ENCODE measurements around the gene PSMD6. TPM values are rescaled to one million over a fixed set of nuclear protein-coding genes. Genes with fewer than 3 reads are reported as not detected.

PSMD6 gene
- polyA plus RNA-seq, 3 donors = 111 to 115 (median 113) TPM

DNA sequence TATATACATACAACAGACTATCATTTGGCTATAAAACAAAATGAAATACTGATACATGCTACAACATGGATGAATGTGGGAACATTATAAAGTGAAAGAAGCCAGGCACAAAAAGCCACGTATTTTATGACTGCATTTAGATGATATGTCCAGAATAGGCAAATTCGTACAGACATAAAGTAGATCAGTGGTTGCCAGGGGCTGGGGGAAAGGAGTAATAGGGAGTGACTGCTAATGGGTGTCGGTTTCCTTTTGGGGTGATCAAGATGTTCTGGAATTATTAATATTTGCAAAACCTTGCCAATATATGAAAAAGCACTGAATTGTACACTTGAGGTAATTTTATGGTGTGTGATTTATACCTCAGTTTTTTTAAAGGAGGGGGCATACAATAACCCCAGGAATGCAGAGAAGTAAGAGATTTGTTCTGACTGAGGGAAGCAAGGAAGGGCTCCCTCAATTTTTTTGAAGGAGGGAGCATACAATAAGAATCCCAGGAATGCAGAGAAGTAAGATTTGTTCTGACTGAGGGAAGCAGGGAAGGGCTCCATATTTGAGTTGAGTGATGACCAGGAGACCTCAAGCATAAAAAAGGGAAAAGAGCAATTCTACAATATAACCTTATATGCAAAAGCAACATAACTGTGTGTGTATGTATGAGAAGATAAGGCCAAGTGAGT, 6.2 kb downstream of the PSMD6 start:
- no peak for DNase-seq

DNA sequence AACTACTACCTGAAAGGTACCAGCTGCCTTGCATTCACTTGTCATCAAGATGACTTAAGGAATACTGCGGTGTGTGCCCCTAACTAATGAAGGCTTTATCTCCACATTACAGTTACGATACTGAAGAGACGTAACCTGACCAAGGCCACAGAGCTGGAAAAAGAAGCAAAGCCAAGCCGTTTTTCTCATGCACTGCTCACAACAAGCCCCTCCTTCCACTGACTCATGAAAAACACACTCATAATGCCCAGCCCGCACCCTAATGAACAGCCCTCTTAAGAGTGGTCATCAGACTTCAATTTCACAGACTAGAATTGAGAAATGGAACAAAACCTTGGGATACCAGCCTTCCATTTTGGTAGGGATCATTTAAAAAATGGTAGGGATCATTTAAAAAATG, 11.6 kb downstream of the PSMD6 start:
- no peak for DNase-seq

DNA sequence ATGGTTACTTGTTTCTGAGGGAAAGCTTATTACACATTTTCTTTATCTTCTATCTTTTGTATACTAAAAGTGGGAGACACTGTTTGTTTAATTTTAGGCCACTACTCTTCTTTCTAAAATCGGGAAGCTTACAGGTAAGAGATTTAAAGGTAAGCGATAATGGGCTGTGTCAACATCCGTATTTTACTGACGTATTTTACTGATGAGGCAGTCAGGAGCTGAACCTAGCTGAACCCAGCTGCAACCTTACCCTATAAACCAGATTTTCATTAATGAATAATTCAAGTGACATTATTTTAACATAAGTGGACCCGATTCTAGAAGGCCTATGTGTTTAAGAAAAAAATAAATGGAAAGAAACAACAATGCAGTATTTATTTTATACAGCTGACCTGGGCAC, 13.1 kb downstream of the PSMD6 start:
- no peak for DNase-seq

DNA sequence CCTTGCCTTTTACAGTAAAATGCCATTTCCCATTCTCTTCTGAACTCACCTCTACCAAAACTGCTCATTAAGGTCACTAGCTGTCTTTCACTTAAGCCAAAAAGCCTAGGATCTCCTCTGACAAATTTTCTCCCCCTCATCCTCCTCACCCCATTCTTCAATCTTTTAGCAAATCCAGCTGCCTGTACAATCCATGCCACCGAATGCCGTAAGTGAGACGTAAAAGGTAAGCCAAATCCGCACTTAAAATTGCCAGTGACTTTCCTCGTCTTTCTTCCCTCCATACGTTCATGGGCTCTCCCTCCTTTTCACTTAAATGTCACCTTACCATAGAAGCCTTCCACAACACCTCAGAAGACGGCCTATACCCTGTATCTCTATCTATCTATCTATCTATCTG, 13.8 kb downstream of the PSMD6 start:
- no peak for DNase-seq

DNA sequence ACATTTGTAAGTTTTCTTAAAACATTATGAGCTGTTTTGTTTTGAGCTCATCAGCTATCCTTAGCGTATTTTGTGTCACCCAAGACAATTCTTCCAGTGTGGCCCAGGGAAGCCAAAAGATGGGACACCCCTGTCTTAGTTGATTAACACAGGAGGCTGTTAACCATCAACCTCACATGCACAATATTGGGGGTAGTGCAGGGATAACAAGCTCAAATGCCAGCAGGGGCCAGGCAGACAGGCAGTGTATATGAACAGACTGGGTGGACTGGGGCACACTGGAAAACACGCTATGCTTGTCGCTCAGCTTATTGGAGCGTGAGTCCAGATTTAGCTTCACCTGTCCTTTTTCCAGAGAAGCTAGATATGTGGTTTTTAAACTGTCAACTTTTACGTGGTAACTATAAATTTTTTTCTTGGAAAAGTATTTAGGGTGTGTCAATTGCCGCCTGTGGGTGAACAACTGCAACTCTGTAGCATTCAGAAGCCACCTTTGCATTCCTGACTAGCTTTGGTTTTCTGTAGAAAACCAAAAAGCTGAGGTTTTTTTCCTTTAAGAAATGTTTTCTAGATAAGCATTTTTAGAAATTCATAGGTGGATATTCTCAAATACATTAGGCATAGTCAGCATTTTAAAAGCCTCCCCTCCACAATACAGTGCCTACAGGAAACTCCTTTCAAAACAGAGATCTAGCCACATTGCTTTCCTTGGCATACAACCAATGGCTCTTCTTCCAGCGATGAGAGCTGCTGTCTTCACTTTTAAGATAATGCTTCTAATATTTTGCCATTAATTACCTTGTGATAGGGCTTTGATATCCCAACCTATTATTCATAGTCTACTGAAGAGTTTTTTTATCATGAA, 14.6 kb downstream of the PSMD6 start:
- no peak for DNase-seq

DNA sequence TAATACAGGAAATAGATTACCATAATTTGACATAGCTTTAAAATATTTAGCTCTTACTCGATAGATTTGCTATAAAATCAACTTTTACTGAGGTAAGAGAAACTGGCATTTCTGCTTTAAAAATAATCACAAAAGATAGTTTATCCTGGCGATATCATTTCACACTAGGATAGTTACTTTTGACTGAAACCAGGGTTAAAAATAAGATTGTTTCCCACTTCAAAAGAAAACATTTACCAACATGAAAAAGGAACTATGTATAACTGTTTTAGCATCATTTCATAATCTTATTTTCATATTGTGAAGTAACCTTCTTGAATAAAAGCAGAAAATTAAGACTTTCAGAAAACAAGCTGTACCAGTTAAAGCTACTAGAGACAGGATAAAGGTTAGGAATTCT, 15.3 kb downstream of the PSMD6 start:
- no peak for DNase-seq

DNA sequence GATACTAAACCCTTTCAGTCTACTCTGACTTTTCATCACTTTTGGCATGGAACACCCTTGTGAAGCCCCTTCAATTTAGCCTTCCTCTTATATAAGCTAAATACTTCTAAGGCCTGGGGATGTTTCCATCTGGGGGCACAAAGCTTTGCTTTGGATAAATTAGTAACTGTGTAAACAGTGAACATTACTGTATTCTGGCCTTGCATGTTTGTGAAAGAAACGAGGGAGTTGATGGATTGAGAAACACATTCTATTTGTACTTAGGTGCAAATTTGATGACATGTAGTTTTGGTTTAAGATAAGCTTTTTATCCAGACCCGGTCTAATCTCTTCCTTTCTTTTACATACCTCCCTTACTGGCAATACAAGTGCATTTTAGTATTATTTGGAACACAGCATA, 19.7 kb downstream of the PSMD6 start:
- no peak for DNase-seq

DNA sequence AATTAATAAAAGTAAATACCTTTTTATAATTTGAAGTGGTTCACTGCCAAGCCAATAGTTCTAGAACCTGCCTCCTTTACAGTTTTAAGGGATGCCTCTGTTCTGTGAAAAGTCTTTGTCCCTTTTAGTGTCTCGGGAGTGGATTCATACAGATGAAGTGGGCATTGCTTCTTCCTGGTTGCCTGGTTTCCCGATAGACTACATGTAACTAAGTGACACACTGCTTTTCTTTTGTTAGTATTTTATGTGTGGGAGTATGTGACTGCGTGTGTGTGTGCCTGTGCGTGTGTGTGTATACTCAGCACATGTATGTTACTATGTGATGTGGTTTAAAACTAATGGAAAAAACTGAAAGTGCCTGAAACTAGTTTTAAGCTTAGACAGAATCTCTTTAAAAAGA, 21.1 kb downstream of the PSMD6 start:
- no peak for DNase-seq

DNA sequence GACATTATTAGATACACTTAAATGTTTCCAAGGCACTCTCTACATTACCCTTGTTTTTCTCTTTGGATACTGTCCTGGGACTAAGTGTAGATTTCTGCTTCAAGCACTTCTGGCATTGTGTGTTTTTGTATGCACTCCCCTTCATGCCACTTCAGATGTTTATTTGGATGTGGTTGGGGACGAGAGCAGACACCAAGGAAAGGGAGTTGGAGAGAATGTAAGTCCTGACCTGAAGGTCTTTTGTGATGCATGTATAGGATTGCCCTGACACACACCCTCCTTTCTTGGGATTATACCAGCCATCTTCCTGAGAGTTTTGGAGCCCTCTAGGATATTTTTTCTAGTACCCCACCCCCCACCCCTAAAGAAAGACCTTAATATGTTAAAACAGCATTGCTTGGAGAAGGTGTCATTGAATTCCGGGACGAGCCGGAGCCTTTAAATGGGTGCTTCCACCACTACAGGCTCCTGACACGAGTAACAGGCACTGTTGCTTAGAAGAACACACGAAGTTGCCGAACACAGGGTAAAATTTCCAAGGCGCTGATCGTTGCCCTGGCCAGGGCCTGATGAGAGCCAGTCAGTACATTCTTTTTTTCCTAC, 22.7 kb downstream of the PSMD6 start:
- no peak for DNase-seq

DNA sequence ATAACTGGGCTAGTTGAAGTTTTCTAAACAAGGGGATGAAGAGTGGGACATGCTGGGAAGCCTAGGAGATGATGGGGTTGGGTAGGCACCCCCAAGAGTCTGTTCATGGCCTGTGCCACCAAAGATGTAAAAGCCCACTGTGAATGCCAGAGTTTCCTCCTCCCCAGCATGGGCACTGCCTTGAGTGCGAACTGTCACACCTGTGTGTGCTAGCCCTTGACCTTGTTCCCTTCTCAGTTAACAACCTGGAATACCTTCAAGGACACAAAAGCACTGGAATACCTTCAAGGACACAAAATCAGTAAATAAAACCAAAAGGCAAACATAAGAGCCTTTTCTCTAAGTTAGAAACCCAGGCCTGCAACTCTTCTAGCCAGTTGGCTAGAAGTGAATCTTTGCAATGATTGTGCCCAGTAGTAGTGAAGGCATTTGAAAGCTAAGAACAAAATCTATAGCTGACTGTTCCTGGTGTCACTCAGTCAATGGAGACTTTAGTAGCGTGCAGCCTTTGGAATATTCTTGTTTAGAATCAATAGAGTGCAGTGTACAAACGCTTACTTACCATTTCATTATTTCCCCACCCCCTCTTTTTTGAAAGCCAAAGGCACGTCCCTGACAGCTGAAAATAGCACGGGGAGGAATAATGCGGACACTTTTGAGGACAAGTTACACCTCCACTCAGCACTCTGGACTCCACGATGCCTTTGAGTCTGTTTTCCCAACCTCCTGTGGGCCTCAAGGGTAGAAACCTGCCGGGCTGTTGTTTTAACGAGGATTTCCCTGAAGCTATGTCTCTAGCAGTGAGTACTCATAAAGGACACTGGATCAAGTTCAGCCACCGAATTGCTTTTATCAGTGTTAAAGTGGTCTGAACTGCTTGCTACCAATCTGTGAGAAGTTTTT, 24.2 kb downstream of the PSMD6 start:
- no peak for DNase-seq

DNA sequence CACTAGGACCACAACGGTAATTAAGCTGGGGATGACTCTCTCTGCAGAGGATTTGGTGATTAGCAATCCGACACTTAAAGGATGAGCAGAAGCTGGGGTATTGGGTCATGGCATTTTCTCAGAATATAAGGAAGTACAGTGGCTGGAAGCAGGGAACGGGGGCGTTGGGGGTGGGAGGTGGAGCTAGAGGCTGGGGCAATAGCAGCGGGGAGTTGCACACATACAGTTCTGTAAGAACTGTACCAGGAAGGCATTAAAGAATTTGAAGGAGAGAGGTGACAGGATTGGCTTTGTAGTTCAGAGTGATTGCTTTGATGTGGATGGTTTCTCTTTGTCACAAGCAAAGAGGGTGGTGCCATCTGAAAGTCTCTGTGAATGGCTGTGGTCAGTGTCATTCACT, 28.2 kb downstream of the PSMD6 start:
- no peak for DNase-seq

DNA sequence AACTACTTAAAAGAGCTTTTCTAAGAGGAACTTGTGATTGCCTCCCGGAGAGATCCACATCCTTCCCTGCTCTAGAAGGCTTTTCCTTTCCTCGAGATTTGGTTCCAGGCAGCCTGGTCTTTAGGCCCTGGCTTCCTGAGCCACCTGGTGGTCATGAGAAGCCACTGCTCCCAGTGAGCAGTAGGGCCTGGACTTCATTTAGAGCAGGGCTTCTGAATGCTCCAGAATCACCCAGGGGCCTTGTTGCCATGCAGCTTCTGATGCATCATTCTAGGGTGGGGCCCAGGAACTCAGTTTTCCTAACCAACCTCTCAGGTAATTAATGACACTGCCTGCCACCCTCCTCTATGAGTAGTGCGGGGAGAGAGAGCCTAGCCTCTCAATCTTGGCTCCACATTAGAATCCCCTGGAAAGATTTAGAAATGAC, 29.6 kb downstream of the PSMD6 start:
- peak; percentile 69 for DNase-seq

DNA sequence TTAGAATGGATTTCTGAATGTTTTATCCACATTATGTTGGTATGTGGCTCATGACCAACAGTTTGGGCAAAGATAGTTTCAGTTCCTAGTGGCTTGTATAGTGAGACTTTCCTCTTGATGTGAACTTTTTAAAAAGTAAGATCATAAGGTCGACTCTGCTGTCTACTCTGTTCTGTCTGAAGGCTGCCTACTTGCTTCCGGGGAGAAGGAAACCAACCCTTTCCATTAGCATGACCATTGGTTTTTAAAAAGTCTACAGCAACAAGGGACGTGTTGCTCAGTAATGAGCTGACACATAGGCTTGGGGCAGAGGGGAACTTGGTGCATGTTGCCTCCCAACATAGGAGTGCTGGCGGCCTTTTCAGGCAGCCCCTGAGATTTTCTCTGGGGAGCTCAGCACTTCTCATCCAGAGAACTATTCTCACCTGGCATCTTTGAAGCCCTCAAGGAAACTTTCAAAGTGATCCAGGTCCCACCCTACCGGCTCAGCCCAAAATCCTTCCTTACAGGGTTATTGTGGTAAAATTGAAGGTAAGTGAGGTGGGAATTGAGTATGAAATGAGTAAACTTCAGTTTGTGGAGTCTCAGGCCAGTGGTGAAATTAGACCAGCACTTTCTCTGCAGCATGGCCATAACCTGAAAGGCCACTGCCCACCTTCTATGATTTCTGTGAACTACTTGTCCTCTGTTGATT, 30.6 kb downstream of the PSMD6 start:
- no peak for DNase-seq

DNA sequence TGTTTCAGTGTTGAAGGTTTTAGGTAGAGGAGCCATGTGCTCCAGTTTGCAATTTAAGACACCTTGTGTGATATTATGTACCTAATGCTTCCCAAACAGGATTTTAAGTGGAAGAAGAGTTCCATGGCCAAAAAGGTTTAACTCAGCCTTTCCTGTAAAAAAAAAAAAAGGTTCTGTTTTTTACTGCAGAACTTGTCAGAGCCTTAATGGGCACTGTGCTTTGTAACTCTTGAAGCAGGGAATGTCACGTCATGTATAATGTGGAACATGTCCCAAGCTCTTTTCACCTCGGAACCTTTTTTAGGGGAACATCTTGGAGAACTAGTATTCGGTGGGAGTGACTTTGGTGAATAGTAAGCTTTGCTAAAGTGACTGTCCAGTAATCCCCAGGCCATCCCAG, 31.6 kb downstream of the PSMD6 start:
- no peak for DNase-seq

DNA sequence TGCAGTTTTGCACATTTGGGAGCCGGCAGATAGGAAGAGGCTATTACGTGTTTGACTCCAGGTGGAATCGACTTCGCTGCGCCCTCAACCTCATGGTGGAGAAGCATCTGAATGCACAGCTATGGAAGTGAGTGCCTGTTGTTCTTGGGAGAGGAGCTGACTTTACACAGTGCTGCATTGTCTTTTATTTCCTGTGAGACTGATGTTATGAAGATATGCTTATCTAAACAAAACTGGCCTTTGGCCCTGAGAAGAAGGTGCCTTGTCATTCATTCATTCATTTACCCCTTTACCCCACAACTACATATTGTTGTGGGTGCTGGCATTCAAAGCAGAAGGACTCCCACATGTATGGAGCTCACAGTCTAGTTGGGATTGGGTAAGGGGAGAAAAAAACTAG, 32.6 kb downstream of the PSMD6 start:
- DNase-seq = no peak

DNA sequence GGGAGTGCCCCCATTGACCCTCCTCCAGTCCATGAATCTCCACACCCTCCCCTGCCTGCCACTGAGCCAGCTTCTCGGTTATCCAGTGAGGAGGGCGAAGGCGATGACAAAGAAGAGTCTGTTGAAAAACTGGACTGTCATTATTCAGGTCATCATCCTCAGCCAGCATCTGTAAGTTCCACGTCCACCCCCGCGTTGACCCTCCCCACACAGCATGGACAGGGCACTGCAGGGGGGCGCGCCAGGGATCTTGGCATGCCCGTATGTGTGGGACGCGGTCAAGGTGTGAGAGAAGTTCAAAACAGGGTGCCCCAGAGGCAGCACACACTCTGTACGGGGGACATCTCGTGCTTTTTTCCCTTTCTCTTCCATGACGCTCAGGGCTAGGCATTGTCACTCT, 33.1 kb downstream of the PSMD6 start:
- DNase-seq = no peak

DNA sequence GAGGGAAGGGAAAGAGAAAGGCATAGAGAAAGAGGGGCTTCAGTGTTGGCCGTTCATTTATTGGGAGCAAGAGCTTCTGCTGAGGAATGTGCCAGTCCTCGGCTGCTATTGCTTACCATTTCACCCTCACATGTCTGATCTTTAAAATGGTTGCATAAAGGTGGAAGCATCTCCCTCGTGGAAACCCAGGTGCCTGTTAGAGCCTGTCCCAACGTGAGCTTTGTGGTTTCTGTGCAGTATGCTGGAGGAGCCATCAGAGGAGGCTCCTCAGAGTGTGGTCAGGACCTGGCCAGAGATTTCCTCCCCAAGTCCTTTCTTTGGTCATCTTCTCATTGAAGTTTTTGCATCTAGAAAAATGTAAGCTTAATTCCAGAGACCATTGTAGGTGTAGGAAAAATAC, 34.4 kb downstream of the PSMD6 start:
- DNase-seq = no peak

DNA sequence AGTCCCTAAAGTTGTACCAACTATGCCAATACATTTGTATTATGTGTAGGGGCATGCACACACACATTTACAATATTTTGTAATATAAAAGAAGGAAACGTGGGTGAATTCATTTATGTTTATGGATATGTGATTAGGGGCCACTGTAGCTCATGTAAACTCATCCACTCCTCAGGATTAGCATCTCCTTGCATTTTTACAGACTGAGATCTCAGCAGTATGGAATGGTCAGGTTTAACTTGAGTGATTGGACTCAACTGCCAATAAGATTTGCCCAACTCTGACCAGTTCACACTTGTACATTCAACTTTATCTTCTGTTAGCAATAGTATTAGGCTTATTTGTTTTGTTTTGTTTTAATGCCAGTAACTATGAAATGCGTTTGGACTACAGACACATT, 36.5 kb downstream of the PSMD6 start:
- no peak for DNase-seq

DNA sequence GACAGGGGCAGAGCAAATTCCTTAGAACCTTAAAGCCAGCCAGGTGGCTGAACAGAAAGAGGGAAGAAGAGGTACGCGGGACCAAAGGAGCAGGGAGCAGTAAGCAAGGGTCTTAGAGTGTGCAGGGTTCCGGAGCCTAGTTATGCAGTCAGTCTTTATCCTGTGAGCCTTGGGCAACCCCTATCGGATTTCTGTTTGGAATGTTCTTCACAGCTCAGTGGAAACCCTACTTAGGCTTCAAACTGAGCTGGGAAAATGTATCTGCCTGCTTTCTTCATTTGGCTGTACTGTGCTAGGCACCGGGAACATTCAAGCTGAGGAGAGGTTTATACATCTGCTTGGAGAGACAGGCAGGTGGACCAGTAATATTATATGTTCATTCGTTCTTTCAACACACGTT, 37.1 kb downstream of the PSMD6 start:
- DNase-seq = peak; percentile 57

DNA sequence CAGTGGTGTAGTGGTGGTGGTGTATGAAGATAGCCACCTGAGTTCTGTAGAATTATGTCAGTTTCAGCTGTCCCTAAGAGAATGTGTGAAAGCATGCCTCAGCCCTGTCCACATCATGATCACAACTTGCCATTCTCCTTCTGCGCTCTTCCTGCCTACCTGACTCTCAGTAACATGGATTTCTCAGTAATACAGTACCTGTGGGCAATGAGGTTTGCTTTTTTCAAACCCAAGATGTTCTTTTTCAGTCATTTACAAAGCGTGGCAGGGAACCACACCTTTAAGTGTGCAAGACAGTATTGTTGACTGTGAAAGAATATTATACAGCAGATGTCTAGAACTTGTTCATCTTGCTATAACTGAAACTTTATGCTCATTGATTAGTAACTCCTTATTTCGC, 38.9 kb downstream of the PSMD6 start:
- DNase-seq = no peak

DNA sequence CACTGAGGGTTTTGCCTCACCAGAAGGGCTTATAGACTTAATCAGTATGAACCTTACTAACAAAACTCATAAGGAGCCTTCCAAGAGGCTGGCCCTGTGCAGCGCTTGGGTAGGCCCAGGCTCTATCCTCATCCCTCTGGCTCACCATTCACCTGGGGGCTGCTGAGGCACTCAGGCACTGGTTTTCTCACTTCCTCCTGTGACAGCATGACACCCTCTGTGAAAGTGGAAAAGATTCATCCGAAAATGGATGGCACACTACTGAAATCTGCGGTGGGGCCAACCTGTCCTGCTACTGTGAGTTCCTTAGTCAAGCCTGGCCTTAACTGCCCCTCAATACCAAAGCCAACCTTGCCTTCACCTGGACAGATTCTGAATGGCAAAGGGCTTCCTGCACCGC, 41.3 kb downstream of the PSMD6 start:
- no peak for DNase-seq
